HG03575 (cell line): ENCODE data around the gene URAD.

Experiments used
- ATAC-seq: cut with Tn5 transposase; IDR thresholded peaks from one replicate; pipeline ENCODE4 v1.9.1; 2021; ENCODE audit not compliant: unreplicated experiment, insufficient number of reproducible peaks, low FRiP score; ENCODE audit errors: extremely low read depth

URAD gene

DNA sequence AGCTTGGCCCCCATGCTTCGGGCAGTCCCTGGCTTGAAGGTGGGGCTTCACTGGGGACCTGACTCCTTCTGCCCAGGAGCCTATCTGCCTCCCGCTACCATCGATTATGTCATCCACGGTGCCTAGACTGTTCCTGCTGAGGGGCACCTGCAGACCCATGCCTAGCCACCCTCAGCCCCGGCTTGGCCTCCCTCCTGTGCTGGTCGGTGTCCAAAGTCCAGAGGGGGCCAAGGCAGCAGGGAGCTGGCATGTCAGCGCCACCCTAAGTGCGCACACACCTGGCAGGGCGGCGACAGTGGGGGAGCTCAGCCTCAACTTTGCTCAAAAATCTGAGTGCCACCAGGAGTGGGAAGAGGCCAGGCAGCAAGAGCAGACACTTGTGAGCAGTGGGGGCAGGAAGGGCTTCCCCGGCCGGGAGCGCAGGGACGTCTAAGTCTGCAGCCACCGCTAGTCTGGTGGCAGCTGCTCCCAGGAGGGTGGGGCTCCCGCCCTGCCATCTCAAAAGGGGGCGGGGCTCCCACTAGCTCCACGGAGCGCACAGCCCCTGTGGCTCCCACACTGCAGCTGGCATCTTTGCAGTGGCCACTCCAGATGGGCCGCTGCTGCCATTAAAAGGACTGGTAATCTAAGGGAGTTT, 13.5 kb upstream of the URAD start:
- no peak for ATAC-seq

DNA sequence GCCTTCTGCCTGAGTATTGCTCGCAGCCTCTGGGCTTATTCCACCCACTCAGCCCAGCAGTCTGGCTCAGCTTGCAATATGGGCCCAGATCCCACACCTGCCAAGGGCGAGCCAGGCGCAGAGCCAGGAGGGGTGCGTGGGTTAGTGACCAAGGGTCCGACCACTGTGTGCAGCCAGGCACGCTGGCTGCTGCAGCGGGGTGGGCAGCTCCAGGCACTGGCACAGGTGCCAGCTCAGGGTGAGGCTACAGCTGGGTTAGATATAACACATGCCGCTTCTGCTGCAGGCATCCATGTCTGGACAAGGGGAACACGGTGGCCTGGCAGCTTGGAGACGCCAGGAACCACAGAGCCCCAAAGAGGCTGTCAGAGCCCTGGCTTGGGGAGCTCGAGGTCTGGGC, 12.6 kb upstream of the URAD start:
- ATAC-seq, result no peak

DNA sequence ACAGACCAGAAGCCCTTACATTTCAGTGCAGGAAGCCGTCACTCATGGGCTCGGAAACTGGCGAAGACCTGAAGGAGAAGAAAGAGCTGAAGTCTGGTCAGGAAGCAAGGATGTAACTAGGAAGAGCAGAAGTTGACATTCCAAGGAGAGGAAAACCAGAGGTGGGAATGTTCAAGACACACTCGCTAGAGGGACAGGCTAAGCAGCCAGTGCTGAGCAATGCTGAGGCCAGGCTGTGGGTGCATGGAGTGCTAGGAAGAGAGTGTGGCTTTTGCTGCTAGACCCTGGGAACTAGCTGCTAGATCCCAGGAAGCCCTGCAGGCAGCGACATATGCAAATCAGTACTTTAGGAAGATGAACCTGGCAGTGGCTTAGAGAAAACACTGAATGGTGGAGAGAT, 12.1 kb upstream of the URAD start:
- ATAC-seq, result no peak

DNA sequence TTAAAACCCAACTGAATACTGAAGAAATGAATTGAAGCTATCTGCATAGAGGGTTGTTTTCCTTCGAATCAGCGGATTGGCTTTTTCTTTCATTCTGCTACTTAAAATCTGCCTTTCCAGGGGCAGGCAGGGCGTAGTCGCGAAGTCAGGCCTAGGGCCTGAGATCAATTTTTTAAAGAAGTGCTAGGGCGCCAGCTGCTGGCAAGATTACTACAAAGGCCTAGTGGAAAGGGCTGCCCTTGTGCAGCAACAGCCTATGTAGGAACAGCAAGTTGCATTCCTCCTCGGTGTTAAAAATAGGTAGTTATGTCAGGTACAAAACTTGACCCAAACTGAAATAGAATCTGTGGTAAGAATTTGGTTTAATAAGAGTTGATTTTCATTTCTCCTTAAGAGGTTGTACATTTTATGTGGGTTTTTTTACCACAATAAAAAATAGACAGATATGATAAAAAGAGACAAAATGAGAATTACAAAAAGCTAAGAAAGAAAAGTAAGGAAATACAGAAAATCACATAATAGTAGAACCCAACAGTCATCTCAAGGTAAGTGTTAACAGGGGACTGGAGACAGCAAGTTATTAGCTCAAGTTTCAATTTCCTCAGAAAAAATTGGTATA, 9.5 kb upstream of the URAD start:
- ATAC-seq, result no peak

DNA sequence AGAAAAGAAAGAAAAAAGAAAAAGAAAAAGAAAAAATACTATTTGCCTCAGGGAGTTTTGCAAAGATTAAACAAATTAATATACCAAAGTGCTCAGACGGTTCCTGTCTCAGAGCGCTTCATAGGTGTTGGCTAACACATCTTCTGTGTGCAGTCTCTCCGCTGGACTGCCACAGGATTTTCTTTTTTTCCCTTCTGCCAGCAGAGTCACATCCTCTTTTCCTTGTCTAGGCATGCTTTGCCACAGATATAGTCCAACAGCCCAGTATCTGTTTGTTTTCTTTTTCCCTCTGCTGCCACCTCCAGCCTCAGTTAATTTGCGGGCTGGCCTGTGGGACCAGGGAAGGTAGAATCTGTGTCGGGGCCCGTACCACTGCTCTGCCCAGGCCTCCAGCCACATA, 3.4 kb upstream of the URAD start:
- no peak for ATAC-seq

DNA sequence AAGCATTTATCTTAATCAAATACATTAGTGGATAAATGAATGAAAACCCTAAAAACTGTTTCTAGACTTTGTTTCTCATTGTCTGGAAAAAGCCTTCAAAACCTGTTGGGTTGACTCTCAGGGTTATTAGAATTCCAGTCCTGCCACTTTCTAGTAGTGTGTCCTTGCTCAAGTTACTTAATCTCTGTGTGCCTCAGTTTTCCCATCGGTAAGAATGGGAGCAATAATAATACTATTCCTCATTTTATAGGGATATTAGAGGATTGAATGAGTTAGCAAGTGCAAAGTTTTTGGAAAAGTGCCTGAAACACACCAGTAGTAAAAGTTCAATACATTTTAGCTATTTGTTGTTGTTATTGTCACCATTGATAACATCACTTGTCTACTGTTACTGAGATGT, 2.9 kb downstream of the URAD start:
- ATAC-seq, result no peak

DNA sequence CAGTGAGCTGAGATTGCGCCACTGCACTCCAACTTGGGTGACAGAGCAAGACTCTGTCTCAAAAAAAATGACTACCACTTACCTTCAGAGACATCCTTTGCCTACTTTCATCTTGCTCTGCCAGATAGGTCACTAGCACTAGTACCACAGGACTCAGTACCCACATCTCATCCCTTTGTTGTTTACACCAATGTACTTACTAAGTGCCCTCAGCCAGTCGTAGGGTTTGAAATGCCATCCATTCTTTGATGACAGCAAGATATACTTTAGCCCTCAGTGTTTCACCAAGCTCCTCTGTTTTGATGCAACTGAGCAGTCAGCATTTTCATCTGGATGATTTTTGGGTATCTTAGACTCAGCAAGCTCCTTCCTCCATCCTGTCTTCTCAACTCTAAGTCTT, 6.1 kb downstream of the URAD start:
- ATAC-seq, result no peak

DNA sequence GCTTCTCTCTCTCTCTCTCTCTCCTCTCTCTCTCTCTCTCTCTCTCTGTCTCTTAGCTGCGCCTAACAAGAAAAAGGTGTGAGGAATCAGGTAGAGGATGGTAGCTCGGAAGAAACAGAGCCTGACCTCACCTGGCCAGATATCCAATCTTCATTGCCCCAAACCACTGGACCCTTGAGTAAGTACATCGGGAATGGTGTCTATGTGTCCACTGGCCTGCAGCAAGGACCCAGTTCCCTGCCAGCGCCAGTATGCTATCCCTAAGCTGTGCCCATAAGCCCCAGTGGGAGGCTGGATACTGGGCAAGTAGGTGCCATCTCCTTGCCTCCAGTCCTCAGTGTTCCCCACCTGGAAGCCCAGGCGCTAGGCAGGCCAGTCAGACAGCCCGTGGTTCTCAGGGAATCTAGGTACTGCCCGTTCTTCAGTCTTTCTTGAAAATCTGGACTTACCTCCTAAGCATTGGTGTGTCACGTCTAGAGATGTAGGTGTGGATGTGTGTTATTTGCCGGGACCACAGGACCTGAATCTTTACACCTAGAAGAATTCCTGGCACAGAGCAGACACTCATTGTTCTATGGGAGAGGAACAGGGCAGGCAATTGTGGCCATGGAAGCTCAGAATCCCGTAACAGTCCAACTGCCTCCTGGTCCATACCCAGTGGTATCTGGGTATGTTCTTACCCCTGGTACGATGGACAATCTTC, 7.3 kb downstream of the URAD start:
- ATAC-seq, result no peak

DNA sequence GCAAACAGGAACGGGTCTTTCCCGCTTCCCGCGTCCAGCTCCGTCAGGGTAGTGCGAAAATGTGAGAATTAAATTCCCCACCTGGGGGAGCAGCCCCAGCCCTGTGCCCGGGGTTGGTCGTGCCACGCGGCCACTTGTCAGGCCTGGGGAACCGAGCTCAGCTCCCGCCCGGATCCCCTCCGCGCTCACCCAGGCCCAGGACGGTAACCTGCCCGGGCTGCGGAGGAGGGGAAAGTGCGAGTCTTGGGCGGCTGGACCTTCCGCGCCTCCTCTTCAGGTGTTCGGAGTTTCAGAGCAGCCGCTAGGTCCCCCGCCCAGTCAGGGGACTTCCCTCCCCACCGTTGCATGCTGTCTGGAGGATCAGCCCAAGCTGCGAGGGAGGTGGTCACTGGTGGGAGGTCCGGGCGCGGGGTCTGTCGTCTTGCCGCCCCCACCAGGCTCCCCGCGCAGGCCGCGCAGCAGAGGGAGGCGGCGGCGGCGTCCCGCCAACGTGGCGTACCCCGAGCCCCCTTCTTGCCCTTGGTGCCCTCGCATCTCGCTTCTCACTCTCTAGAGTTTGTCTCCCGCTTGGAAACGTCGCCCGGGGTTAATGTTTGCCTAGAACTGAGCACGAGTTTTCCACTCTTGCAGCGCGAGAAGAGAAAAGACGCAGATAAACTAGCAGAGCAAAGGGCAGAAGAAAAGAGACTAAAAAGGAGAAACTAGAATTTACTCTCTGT, 8.1 kb downstream of the URAD start:
- no peak for ATAC-seq

DNA sequence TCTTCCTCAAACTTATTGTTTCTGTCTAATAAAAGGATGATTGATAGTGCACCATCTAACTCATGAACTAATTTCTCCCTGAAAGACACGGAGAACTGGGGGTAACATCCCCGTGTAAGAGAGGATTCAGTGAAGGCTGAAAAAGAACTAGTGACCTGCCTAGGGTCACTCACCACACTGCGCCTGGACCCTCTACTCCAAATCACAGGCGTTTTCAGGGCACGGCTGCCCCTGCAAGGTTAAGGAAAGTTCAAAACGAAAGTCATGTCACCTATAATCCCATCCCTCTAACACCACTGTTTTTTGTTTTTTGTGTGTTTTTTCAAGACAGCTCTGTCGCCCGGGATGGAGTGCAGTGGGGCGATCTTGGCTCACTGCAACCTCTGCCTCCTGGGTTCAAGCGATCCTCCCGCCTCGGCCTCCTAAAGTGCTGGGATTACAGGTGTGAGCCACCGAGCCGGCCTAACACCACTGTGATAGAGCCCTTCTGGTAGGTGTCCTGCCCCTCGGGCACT, 8.7 kb downstream of the URAD start:
- no peak for ATAC-seq

DNA sequence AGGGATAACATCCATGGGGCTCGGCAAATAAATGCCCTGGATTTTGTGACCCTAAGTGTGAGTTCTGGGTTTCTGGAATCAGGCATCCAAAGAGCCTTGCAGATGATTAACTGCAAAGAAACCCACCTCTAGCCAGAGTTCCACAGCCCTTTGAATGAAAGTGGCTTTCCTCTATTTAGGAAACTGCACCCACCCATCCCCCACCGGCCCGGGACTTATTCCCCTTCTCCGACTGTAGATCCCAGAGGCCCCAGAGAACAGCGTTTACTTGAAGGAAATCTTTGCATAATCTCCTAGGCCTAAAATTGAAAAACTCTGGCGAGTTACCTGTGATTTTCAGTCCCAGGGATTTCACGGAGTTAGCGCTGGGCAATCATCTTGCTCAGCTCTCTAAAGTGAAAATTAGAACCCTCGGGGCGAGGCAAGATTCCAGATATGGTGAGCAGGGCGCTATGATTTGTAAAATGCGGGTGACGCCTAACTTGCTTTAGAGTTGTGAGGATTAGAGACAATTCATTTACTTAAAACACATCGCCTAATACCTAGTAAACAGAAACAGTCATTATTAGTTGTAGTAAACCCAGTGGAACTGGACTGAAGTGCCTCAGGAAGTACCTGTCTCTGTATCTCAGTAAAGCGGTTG, 9.4 kb downstream of the URAD start:
- ATAC-seq, result no peak

DNA sequence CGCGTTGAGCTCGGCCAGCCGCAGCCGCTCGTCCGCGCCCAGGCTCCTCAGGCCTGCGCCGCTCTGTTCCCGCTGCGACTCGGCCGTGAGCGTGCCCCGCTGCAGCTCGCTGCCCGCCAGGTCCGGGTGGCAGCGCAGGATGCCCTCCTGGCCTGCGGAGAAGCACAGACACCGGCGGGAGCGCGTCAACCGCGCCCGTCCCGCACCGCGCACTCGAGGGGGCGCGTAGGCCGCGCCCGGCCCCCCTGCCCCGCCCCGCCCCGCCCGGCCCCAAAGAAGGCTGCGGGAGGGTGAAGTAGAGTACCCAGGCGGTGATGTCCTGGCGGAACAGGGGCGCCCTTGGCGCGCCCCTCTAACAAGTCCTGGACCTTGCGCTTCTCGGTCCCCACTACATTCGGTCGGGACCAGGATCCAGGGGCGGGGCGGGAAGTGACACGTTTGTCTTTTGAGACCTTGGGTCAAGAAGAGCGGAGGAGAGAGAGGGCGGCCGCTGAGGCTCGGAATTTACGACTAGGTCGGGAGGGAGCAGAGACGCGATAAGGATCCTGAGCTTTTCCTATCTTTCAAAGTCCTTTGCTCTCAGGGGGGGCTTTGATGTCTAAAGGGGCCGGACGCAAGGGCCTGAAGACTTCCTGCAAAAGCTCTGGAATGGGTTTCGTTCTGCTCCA, 10.1 kb downstream of the URAD start:
- ATAC-seq, result no peak

DNA sequence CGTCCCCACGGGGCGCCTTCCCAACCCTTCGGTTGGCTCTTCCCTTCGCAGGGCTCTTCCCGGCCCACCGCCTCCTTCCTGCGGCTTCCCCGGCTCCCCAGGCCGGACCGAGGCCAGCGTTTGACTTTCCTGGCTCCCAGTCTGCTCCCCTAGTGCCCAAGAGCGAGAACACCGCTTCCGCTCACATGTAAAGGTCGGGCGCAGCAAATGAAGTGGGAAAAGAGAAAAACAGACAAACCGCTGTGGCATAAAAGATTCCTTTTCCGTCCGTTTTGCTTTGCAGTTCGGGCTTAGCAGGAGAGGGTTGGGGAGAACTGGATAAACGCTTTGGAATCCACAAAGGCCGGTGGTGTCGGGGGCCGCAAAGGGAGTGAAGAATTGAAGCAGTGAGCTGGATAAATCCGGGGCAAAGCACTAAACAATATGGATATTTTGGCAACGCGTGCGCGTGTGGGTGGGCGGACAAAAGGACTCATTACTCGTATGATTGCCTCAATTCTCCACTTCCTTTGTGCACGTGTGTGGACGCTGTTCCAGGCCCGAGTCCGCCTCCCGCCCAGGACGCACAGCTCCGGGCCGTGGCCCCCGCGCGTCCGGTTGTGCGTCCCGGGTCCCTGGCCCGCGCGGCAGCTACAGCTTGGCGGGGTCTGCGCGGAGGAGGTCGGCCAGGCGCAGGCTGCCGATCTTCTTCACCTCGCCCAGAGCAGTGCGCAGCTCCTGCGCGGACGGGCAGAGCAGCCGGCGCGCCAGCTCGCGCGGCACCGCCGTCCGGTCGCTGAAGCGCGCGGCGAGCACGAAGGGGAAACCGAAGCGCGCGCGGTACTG, 10.8 kb downstream of the URAD start:
- ATAC-seq, result no peak

DNA sequence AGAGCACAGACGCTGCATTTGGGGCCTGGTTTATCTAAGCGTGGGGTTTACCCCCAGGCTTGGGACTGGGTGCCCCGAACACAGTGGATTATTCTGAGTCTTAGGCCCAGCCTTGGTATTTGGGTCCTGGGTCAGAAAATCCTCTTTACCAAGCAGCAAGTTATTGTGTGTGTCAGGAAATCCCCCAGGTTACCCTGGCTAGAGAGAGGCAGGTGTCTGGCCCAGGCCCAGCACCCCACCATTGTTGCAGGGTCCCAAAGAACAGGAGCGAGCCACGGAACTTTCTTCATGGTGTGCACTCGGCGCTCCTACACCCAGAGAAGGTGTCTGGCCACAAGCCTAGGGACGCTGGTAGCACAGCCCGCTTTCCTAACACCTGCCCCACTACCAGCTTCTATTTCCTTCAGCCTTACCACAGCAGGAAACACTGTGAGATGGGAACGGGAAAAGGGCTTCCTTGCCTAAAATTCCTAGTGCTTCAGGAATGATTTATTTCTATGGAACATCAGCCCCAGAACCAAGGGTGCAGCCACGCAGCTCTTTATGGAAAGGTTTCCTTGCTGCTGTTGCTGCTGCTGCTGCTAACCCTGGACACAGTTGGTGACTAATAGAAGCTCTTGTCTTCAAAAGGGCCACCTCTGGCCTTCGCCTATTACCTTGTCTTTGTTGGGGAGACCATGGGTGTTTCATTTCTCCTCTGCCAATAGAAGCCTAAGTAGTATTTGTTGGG, 12.0 kb downstream of the URAD start:
- ATAC-seq, result no peak

DNA sequence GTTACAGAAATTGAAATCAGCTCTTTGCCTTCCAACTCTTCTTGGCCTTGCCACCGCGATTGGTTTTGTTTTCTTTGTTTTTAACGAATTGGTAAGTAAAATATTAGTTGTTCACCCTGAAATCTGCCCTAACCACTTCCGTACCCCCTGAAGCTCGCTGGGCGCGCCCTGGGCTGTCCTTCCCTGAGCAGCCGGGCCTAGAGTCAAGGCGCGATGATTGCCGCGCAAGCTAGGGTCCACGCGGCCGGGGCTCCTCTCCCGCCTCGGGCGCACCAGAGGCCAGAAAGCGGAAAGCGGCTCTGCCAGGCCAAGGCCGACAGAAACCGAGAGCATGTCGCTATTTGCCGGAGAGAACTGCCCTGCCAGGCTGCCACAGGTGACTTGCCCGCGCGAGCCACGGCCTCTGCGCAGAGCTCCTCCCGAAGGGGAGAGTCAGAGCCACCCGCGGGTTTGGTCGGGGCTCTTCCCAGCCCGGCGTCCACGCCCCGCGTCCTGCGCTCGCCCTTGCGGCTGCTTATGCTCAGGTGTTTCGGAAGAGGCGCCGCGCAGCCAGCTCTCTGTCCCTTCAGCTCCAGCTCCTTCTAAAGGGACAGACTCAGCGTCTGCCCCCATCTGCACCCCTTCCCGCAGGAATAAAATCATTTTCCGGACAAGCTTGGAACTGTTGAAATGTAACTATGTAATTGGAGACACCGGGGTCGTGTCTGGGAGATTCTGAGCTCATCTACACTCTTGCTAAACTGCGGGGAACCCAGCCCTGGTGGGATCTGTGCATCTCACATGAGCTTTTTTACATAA, 12.7 kb downstream of the URAD start:
- no peak for ATAC-seq

DNA sequence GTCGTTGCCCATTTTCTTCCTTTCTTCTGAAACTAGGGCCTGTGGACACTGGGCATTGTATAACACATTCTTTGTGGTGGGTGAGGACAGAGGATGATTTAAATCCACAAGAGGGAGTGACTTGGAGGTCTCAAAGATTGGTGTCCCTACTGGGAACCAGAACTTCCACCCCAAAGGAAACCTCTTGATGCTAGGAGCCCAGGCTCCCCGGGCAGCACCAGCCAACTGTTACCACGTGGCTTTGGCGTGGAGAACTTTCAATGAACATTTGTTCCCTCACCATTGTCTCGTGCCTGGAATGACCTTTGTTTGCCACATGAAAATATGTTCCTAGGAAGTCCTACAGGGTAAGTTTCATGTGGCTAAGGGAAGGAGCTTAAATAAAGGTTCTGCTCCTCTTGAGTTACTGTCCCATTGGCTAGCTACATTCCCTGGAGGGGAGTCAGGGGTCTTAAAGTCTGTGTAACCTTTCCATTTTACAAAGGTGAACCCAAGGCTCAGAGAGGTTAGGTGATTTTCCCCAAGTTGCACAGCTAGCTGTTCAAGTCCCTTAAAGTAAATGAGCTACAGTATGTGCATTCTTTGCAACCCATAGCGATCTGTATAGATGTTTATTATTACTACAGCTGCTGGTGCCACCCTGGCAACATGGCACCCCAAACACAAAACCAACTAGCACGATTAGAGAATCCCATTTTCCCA, 14.4 kb downstream of the URAD start:
- ATAC-seq, result no peak
